ENCODE results near the gene TMEM267.
A peak's percentile ranks its signal among the peaks of the same experiment; 100 is the strongest.
"Not testable (repeated sequence)": the region's sequence is repeated elsewhere in the genome, so short reads cannot be mapped to it uniquely, and the experiment has no call there.

The TMEM267 gene

GRCh38 chr5:43483298-43484105 is at the start of gene TMEM267:
Gene TMEM267, minus strand, starts transcription at chr5:43483865. Its CDS starts 29,896 bp downstream, at chr5:43453969.
- DNase-seq: peak; percentile 74

- no peak for DNase-seq
Measured at GRCh38 chr5:43530648-43531047, 47.0 kb upstream of the TMEM267 start.

- no peak for DNase-seq
Measured at GRCh38 chr5:43523662-43524072, 40.0 kb upstream of the TMEM267 start.

- no peak for DNase-seq
Measured at GRCh38 chr5:43520615-43521014, 37.0 kb upstream of the TMEM267 start.

GRCh38 chr5:43515678-43516048 is 32.0 kb upstream of the TMEM267 start:
- DNase-seq: no peak

- peak; percentile 95 for DNase-seq
Measured at GRCh38 chr5:43514816-43515677, 31.4 kb upstream of the TMEM267 start, which contains the start of gene C5orf34. Gene C5orf34, minus strand, starts transcription at chr5:43515148. Its CDS starts 5,809 bp downstream, at chr5:43509339.

- no peak for DNase-seq
Measured at GRCh38 chr5:43514471-43514815, 30.8 kb upstream of the TMEM267 start.

- no peak for DNase-seq
Measured at GRCh38 chr5:43514025-43514424, 30.4 kb upstream of the TMEM267 start.

- DNase-seq: not testable (repeated sequence)
Measured at GRCh38 chr5:43511062-43511461, 27.4 kb upstream of the TMEM267 start.

- no peak for DNase-seq
Measured at GRCh38 chr5:43498581-43498980, 14.9 kb upstream of the TMEM267 start.

- no peak for DNase-seq
Measured at GRCh38 chr5:43497311-43498104, 13.8 kb upstream of the TMEM267 start.

GRCh38 chr5:43491326-43491725 is 7.7 kb upstream of the TMEM267 start:
- no peak for DNase-seq

GRCh38 chr5:43486353-43486752 is 2.7 kb upstream of the TMEM267 start:
- no peak for DNase-seq

GRCh38 chr5:43485406-43485805 is 1.7 kb upstream of the TMEM267 start:
- DNase-seq: no peak

GRCh38 chr5:43484106-43484849 is 613 bp upstream of the TMEM267 start:
- peak; percentile 83 for DNase-seq

GRCh38 chr5:43482490-43483297 is 971 bp downstream of the TMEM267 start:
- DNase-seq: no peak

- no peak for DNase-seq
Measured at GRCh38 chr5:43469671-43470391, 13.8 kb downstream of the TMEM267 start.

- DNase-seq: no peak
Measured at GRCh38 chr5:43467100-43467499, 16.6 kb downstream of the TMEM267 start.

GRCh38 chr5:43465455-43465854 is 18.2 kb downstream of the TMEM267 start:
- not testable (repeated sequence) for DNase-seq

GRCh38 chr5:43461066-43461465 is 22.6 kb downstream of the TMEM267 start:
- DNase-seq: no peak

- no peak for DNase-seq
Measured at GRCh38 chr5:43456556-43456955, 27.1 kb downstream of the TMEM267 start.

Data from activated CD4-positive, CD25-positive, alpha-beta regulatory T cell treated with anti-CD3 and anti-CD28 coated beads, Interleukin-2, amount 50 U/mL, for 72 hours (primary cell).